Stimulated activated CD8-positive, alpha-beta memory T cell treated with anti-CD3 and anti-CD28 coated beads, Interleukin-7, amount 100 ng/mL, for 48 hours (primary cell): ENCODE data around the gene EBI3.
"Not testable (repeated sequence)": the region's sequence is repeated elsewhere in the genome, so short reads cannot be mapped to it uniquely, and the experiment has no call there.

Source experiments
- DNase-seq, 2 donors: peaks; one replicate each; pipeline ENCODE4 v3.0.0-alpha.2; 2020; ENCODE audit warnings: low read depth in 1 of 2; ENCODE audit errors: extremely low read depth in 1 of 2

Gene EBI3

GRCh38 chr19:4274321-4274686, 45.0 kb downstream of the EBI3 start:
- DNase-seq: not testable (repeated sequence)

- no peak for DNase-seq
Observed at GRCh38 chr19:4277191-4277696, 47.9 kb downstream of the EBI3 start.

DNA sequence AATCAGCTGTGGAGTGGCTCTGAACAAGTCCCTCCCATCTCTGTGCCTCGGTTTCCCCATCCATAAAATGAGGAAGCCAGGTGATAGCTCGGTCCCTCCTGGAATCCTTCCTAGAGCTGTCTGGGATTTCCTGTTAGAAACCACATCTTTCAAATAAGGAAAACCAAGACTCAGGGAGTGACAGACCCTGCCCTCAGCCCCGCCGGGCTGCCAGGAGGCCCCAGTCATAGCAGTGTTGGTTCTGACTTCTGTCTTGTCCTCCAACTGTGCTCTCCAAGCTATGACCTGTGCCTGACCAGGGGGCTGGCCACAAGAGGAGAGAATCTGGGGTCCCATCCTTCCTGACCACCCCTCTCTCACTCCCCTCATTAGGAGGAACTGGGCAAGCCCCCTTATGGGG, 48.7 kb downstream of the EBI3 start:
- no peak for DNase-seq

- no peak for DNase-seq
Observed at GRCh38 chr19:4278419-4279266, 49.3 kb downstream of the EBI3 start, which contains the start of gene SHD. SHD (plus strand) TSS chr19:4279266; CDS start chr19:4280064, 798 bp downstream.

GRCh38 chr19:4279267-4279529, 49.9 kb downstream of the EBI3 start:
- no peak for DNase-seq

DNA sequence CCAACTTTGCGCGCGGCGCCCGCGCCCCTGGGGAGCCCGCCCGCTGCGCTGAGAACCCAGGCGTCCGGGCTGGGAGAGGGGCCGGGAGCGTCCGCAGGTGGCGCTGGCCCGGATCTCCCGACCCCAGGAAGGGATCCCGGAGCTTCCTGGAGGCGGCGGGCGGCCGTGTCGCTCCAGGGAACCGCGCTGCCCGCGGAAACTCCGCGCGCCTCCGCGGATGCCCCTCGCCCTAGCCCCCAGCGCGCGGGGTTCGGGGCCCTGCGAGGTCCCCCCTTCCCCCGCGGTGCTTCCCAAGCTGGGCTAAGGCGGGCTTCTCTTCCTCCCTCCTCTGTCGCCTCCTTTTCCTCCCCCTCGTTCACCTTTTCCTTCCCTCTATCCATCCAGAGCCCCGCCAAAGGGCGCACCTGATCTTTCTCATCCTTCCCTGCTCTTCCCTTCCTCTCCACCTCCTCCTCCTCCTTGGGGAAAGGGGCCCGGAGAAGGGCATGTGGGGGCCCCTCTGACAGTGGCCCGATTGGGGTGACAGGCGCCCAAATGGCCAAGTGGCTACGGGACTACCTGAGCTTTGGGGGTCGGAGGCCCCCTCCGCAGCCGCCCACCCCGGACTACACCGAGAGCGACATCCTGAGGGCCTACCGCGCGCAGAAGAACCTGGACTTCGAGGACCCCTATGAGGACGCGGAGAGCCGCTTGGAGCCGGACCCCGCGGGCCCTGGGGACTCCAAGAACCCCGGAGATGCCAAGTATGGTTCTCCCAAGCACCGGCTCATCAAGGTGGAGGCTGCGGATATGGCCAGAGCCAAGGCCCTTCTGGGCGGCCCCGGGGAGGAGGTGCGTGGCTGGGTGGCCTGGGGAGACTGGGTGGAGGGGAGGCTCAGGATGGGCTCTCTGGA, 50.5 kb downstream of the EBI3 start:
- no peak for DNase-seq

DNA sequence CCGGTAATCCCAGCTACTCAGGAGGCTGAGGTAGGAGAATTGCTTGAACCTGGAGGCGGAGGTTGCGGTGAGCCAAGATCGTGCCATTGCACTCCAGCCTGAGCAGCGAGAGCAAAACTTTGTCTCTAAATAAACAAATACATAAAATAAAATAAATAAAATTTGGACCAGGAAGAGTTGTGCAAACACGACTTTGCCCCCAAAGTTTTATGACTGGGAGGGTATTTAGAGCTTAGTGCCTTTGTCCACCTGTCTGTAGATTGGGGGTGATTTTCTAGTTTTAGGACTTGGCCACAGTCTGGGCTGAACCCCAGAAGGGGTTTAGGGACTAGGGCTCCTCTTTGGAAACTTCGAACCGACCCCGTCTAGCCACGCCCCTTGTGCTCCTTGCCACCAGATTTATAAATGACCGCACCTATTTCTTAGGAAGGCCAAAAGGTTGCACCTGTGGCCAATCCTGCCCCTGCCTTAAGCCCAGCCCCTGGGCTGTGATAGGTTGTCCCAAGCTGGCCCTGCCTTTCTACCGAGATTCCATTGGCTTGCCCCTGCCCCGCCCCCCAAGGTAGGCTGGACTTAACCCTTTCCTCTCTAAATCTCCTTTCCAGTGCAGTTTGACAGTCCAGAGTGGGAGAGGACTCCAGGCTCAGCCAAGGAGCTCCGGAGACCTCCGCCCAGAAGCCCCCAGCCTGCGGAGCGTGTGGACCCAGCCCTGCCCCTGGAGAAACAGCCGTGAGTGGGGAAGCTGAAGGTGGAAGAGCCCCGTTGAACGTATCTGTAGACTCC, 55.0 kb downstream of the EBI3 start:
- DNase-seq: no peak

- no peak for DNase-seq
Observed at GRCh38 chr19:4284974-4285373, 55.7 kb downstream of the EBI3 start.

DNA sequence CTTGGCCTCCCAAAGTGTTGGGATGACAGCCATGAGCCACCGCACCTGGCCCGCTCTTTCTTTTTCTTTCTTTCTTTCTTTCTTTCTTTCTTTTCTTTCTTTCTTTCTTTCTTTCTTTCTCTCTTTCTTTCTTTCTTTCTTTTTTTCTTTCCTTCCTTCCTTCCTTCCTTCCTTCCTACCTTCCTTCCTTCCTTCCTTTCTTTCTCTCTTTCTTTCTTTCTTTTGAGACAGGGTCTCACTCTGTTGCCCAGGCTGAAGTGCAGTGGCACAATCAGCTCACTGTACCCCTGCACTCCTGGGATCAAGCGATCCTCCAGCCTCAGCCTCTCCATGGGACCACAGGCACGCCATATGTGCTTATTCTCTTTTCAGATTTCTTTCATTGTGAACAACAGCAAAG, 56.8 kb downstream of the EBI3 start:
- DNase-seq: not testable (repeated sequence)
